NCI-H510A treated with DMSO at 0.1 percent for 48 hours (cell line): ENCODE results near the gene PLA2G4D.

Experiments used
- DNase-seq: peaks from one replicate; lab custom pipeline; 2025; lab: John Stamatoyannopoulos, UW

The PLA2G4D gene

DNA sequence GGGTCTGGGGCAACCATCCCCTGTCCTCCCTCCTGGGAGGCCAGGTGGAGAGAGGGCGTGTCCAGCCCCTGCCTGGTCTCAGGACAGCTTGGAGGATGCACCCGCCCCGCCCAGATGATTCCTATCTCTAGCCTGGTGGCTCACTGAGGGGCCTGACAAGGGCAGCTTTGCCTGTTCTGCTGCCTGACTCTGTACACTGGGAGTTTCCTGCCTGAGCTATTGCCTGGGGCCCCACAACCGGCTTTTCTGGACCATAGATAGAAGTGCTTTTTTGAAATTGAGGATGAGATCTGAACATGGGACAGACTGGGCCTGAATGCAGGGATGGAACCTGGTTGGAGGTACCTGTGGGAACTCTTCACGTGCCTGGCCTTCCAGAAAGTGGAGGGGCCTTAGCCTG is 72.8 kb downstream of the PLA2G4D start:
- DNase-seq = no peak

DNA sequence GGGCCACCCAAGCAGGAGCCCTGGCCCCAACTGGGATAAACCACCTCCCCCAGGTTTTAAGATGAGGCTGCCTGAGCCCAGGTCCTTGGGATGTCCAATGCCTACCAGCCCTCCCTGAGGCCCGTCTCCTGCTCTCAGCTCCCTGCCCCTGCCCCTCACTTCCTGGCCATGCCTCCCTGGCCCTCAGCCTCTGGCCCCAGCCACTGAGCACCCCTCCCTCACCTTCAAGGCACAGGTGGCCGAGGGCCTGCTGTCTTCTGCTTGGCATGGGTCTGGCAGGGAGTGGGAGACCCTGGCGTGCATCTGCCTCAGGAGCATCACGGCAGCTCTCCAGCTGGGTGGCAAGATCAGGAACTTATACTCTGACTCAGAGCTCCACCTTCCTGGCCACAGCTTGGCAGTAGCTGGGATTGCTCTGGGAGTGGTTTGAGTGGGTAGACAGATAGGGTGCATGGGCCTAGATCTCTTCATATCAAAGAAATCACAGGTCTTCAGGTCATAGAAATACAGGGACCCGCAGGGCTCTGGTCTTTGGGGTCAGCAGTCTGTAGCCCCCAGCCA is 73.6 kb downstream of the PLA2G4D start, which contains the start of gene PLA2G4E:
TSS of gene PLA2G4E (minus strand) at position 330 of the 561 bp plus-strand sequence. CDS start at position 318, 12 bp downstream.
- no peak for DNase-seq

DNA sequence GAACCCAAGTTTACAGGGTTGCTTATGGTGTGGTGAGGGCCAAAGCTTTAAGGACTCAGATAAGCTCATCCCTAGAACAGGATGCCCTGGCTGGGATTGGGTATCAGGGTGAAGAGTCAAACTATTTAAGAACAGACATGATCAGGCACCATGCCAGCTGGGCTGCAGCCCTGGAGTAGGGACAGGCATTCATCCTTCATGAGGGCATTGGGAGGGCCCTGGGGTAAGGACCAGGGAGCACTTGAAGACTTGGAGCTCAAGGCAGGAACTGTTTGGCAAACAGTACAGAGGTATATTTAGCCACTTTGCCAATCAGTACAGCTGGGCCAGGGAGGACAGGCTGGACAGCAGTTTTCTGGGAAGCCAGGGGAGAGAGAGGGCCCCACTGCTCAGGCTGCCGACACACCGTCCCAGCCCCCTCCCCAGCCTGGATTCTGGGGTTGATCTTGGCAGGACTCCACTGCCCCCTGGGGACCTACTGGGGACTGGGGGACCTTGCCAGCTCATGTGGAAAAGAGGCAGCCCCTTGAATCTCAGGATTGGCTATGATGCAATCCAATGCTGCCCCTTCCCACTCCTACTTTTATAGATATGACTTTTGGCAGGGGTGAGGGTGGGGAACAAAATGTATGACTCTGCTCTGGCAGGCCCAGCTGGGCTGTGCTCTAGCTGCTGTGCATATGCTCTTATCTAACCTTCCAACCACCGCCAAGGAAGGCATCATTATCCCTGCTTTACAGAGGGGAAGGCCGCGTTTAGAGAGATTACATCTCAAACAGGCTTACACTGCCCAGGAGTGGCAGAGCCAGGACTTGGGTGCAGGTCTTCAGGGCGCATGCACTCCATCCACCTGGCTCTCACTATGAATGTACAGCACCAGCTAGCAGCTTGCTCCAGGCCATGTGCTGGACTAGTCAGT is 75.8 kb downstream of the PLA2G4D start:
- no peak for DNase-seq
